Measurements from ENCODE around the gene GBX2. TPM values are rescaled to one million over a fixed set of nuclear protein-coding genes. Genes with fewer than 3 reads are reported as not detected.

Gene GBX2
- total and polyA plus RNA-seq, 2 experiments from 2014 or later: 0.31 to 0.89 TPM

DNA sequence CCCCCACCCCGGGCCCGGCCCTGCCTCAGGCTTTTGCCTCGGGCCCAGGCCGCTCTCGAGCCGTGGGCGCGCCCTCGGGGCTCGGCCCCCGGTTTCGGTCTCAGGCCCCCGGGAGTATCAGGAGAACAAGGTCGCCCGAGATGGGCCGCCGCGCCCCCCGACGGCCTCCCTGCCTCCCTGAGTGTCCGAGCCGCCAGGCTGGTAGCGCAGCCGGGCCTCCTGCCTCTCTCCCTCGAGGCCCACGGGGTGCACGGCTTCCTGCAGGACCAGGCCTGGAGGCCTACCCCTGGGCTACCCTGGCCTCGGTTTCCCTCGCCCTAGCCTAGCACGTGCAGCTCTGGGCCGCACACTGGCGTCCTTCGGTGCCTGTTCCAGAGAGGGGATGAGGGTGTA lies 8.4 kb downstream of the GBX2 start:
- H3K4me3 ChIP-seq: no peak overlapping the region
- no peak for TF ChIP-seq CTCF (IDR thresholded peaks at IDR 0.05; ENCODE audit: low read depth, low read length)
- no peaks in the 10 kb centered on the region for H3K36me3 ChIP-seq
- no peaks in the 10 kb centered on the region for H3K9me3 ChIP-seq (ENCODE audit: low read depth)
- DNase-seq (ENCODE audit: low read depth in 1 of 2, low spot score in 1 of 2): no peak
- H3K27me3 ChIP-seq: peaks cover 100% of the 10 kb centered on the region
- peaks cover 7% of the 10 kb centered on the region for H3K4me1 ChIP-seq (ENCODE audit: low read depth)
- no peak overlapping the region for H3K27ac ChIP-seq

GRCh38 chr2:236158969-236159777 lies 9.0 kb downstream of the GBX2 start:
- DNase-seq (ENCODE audit: low read depth in 1 of 2, low spot score in 1 of 2): no peak
- peaks cover under 1% of the 10 kb centered on the region for H3K4me1 ChIP-seq (ENCODE audit: low read depth)
- no peaks in the 10 kb centered on the region for H3K36me3 ChIP-seq
- H3K9me3 ChIP-seq (ENCODE audit: low read depth): no peaks in the 10 kb centered on the region
- peaks cover 100% of the 10 kb centered on the region for H3K27me3 ChIP-seq
- H3K4me3 ChIP-seq: no peak overlapping the region
- H3K27ac ChIP-seq: no peak overlapping the region
- TF ChIP-seq CTCF (IDR thresholded peaks at IDR 0.05; ENCODE audit: low read depth, low read length): no peak

GRCh38 chr2:236157815-236158498 lies 10.2 kb downstream of the GBX2 start:
- Histone ChIP-seq H3K27me3 (peaks cover 91% of the 10 kb centered on the region), H3K4me3 (no peak overlapping the region), H3K27ac (no peak overlapping the region), H3K9me3 (ENCODE audit: low read depth) (no peaks in the 10 kb centered on the region), H3K4me1 (ENCODE audit: low read depth) (no peaks in the 10 kb centered on the region), H3K36me3 (no peaks in the 10 kb centered on the region)
- DNase-seq (ENCODE audit: low read depth in 1 of 2, low spot score in 1 of 2): no peak
- no peak for TF ChIP-seq CTCF (IDR thresholded peaks at IDR 0.05; ENCODE audit: low read depth, low read length)

DNA sequence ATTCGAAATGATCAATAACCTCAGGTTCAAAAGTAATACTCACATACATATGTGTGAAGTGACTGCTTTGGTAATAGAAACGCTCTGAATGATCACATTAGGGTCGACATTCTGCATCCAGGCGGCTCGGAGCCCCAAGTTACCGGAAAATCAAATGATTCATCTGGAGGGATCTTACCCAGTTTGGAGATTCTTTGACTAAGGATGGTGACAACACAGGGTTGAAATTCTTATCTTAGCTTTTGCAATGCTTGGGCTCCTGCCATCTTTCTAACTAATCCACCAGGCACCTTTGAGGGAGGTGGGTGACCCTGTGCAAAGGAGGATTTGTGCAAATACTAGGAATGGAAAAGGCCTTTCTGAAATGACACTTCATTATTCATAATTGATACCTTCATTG lies 10.8 kb downstream of the GBX2 start:
- peak in 1 of 2 donors; percentile 33 for DNase-seq (ENCODE audit: low read depth in 1 of 2, low spot score in 1 of 2)
- H3K27ac ChIP-seq: no peak overlapping the region
- peaks cover 85% of the 10 kb centered on the region for H3K27me3 ChIP-seq
- H3K36me3 ChIP-seq: no peaks in the 10 kb centered on the region
- no peak for TF ChIP-seq CTCF (IDR thresholded peaks at IDR 0.05; ENCODE audit: low read depth, low read length)
- no peaks in the 10 kb centered on the region for H3K4me1 ChIP-seq (ENCODE audit: low read depth)
- H3K4me3 ChIP-seq: no peak overlapping the region
- H3K9me3 ChIP-seq (ENCODE audit: low read depth): no peaks in the 10 kb centered on the region

DNA sequence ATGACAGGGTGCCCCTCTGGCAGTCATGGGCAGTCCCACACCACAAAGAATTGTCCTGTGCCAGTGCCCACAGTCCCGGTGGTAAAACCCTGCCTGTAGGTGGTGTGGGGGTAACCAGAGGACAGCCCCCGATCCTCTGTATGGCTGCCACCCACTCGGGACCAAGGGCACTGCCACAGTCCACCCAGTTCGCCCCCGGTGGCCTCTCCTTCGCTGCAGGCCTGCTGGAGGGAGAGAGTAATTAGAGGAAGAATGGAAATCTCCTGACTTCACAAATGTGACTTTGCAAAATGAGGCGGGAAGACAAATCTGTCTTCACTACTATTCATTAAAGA lies 11.4 kb downstream of the GBX2 start:
- no peaks in the 10 kb centered on the region for H3K9me3 ChIP-seq (ENCODE audit: low read depth)
- H3K36me3 ChIP-seq: no peaks in the 10 kb centered on the region
- H3K4me3 ChIP-seq: no peak overlapping the region
- DNase-seq (ENCODE audit: low read depth in 1 of 2, low spot score in 1 of 2): no peak
- no peak for TF ChIP-seq CTCF (IDR thresholded peaks at IDR 0.05; ENCODE audit: low read depth, low read length)
- H3K27me3 ChIP-seq: peaks cover 79% of the 10 kb centered on the region
- no peak overlapping the region for H3K27ac ChIP-seq
- no peaks in the 10 kb centered on the region for H3K4me1 ChIP-seq (ENCODE audit: low read depth)
